ENCODE measurements around the gene SLC25A43.

SLC25A43 gene

DNA sequence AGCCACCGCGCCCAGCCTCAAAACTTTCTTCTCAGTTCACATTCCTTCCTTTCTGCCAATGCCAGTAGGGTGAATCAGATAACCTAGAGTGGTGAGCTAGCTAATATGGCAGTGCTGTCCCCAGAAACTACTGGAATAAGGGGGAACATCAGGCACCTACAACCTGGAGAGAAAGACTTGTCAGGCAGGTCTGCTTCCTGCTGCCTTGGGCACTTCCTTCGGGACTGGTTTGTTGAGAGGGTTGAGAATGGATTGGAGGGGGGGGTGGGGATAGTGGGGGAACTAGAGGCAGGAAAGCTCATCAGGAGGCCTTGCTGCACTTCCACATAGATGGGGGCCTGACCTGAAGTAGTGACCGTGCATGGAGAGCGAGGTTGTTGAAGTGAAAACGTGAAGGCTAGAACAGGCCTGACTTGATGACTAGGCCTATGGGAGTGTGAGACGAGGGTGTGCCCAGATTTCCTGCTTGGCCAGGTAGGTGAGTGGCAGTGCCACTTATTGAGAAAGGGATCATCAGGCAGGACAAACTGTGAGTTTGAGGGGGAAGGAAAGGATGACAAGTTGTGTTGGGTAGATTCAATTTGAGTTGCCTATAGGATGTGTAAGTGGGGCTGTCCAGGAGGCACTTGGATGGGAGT, 102.5 kb downstream of the SLC25A43 start:
- DNase-seq, result no peak

DNA sequence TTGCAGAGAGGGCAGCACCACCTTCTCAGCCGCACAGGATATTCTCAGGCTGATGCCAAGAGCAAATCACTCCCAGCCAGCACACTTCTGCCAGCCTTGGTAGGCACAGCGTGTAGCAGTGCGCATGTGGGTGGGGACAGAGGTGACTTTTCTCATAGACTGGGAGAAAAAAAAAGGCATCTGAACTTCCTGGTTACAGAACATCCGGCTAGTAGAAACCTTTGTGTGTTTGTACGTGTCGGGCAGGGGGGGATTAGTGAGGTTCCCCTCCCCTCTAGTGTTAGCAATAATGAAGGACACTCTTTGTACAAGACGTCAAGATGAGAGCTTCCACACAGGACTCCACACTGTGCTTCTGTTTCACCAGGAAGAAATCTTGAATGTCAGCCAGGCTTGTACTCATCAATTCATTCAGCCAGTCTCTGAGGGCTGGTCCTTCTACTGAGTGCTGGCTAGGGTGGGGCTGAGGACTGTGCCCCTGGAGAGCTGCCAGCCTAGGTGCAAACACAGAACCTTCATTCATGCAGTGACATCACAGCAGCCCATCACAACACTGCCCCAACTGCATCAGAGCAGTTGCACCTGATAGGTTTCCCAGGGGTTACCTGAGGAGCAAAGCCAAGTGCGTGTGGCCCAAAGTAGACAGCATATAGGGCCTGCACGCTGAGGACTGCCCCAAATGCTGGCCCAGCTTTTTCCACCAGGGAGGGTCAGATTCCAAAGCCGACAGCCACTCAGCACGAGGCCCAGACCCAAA, 103.8 kb downstream of the SLC25A43 start:
- DNase-seq, result no peak

DNA sequence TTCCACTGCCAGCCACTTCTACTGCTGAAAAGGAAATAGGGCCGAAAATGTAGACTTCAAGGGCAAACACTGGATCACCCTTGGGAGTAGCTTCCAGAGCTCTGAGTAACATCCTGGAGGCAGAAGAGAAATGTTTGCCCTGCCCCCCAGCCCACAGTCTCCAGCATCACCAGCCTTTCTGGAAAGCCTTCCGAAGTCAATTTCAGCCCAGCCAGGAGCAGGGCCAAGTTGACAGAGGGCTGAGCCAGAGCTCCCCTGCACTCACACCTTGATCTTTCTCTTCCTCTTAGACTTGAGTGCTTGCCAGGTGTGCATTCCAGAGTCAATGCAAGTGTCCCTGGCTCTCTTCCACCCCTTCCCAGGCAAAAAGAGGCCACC, 104.3 kb downstream of the SLC25A43 start:
- no peak for DNase-seq

All from DMS 273 treated with DMSO at 0.1 percent for 48 hours (cell line).